ENCODE data around the gene PDE3A. TPM values are rescaled to one million over a fixed set of nuclear protein-coding genes. Genes with fewer than 3 reads are reported as not detected.

Gene PDE3A
- total RNA-seq, 1 donor: 1.3 TPM

DNA sequence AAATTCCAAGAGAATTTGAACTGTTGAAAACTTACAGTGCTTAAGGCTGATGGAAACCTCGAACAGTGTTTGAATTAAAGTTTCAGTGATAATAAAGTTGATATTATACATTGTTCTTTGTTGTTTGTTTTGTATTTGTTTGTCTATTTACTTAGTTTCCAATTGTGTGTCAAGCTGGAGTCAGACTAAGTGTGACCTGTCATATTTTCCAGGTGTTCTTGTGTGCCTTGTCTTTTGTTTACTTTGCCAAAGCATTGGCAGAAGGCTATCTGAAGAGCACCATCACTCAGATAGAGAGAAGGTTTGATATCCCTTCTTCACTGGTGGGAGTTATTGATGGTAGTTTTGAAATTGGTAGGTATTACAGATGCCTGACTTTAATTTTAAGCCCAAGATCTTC is 332.8 kb downstream of the PDE3A start:
- Histone ChIP-seq H3K4me1 (ENCODE audit: insufficient read depth, low read length) (no peaks in the 10 kb centered on the region), H3K27me3 (ENCODE audit: insufficient read depth, low read length) (no peaks in the 10 kb centered on the region), H3K4me3 (ENCODE audit: low read length) (no peak overlapping the region)

DNA sequence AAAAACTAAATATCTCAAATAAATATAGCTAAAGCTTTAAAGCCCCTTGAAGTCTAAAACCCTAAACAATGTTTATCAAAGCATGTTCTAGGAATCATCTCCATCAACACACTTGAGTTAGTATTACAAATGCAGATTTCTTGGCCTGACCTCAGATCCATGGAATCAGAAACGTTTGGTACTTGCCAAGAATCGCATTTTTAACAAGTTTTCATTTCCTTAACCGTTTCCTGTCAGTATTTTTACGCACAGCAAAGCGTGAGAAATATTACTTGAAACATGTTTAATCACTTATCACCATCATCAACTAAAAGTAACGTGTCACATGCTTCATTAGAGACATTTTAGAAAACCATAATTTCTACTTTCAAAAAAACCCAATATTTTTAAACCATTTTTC is 336.5 kb downstream of the PDE3A start:
- H3K9me3 ChIP-seq (ENCODE audit: low read depth, low read length): no peaks in the 10 kb centered on the region
- H3K4me3 ChIP-seq (ENCODE audit: low read length): no peak overlapping the region
- no peaks in the 10 kb centered on the region for H3K27me3 ChIP-seq (ENCODE audit: insufficient read depth, low read length)
- no peaks in the 10 kb centered on the region for H3K4me1 ChIP-seq (ENCODE audit: insufficient read depth, low read length)

More for the DNA sequence above, 332.8 kb downstream of the PDE3A start:
- no peaks in the 10 kb centered on the region for H3K9me3 ChIP-seq (ENCODE audit: low read depth, low read length)

DNA sequence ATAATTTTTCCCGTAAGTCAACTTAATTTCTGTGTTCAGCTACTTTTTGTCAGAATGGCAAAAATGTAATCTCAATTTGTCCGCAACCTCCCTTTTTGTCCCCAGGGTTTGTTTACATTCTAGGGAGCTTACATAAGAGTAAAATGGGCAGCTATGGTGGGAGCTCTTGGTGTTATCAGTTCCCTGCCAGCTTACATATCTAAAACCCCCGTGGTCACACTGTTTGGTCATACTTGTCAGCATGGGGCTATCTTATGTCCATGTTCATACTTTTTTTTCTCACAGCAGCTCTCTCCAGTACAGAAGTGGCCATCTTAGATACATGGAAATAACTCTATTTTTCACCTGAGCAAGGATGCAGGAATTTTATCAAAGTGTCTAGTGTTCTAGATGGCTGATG is 343.5 kb downstream of the PDE3A start:
- H3K27me3 ChIP-seq (ENCODE audit: insufficient read depth, low read length): no peaks in the 10 kb centered on the region
- no peaks in the 10 kb centered on the region for H3K4me1 ChIP-seq (ENCODE audit: insufficient read depth, low read length)
- H3K9me3 ChIP-seq (ENCODE audit: low read depth, low read length): no peaks in the 10 kb centered on the region
- no peak overlapping the region for H3K4me3 ChIP-seq (ENCODE audit: low read length)

DNA sequence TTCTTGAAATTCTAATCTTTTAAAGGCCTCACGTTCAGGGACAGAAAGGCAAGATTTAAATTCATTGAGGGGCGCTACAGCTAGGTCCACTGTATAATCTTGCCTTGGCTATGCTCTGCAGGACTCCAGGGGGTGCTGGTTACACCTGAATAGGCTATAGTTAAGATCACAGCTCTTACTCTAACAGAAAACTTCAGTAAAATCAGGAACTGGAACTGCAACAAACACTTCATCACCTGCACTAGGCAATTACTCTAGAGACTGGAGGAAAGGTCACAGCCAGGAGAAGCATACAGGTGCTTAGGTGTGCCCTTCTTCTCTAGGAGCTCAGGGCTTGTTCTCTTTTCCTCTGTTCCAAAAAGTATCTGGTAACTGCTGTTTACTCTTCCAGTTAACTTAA is 347.7 kb downstream of the PDE3A start:
- H3K27me3 ChIP-seq (ENCODE audit: insufficient read depth, low read length): no peaks in the 10 kb centered on the region
- no peak overlapping the region for H3K4me3 ChIP-seq (ENCODE audit: low read length)
- H3K4me1 ChIP-seq (ENCODE audit: insufficient read depth, low read length): no peaks in the 10 kb centered on the region
- H3K9me3 ChIP-seq (ENCODE audit: low read depth, low read length): no peaks in the 10 kb centered on the region

DNA sequence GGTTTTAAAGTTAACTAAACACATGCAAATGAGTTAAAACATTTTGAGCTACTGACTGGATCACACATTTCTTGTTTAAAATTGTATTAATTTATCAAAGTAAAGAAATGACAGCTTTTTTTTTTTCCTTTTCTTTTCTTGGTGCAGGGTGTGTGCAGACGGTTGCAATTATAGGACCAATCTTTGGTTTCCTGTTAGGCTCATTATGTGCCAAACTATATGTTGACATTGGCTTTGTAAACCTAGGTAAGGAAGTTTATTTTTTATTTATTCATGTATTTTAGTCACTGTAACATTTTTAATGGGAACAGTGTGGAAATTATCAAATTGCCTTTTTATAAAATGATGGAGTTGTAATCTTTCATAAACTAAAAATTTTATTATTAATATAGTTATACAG is 348.6 kb downstream of the PDE3A start:
- H3K4me3 ChIP-seq (ENCODE audit: low read length): no peak overlapping the region
- no peaks in the 10 kb centered on the region for H3K9me3 ChIP-seq (ENCODE audit: low read depth, low read length)
- H3K27me3 ChIP-seq (ENCODE audit: insufficient read depth, low read length): no peaks in the 10 kb centered on the region
- no peaks in the 10 kb centered on the region for H3K4me1 ChIP-seq (ENCODE audit: insufficient read depth, low read length)

DNA sequence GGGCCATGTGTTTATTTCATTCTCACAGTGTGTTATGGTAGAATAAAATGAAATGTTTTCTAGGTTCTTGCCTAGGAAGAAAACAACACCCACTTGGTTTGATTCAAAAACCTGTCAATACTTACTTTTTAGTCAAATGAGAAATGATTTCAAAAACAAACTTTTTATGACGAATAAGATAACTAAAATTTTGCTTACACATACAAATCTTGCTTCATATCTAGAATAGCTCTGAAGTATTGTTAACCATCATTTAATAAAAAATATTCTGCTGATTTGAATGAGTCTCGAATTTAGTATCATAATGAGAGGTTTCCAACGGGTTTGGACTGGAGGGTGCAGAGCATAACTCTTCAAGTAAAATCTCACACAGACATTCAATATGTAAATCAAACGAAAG is 350.0 kb downstream of the PDE3A start:
- Histone ChIP-seq H3K9me3 (ENCODE audit: low read depth, low read length) (no peaks in the 10 kb centered on the region), H3K4me3 (ENCODE audit: low read length) (no peak overlapping the region), H3K27me3 (ENCODE audit: insufficient read depth, low read length) (no peaks in the 10 kb centered on the region), H3K4me1 (ENCODE audit: insufficient read depth, low read length) (no peaks in the 10 kb centered on the region)

DNA sequence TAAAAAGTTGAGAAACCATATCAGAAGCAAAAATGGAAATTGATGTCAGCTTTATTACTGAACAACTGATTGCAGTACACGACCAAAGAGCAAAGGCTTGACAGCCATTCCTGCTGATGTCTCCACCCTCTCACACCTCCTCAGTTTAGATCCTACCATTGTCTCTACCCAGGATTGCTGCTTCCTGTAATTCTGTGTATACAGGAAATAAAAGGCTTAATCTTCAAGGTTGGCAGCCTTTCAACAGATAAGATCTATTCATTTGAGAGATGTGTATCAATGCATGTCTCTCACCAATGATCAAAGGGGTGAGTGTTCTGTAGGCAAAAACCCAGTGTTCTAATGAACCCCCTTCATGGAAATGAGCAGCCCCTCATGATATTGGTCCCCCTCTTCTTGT is 353.8 kb downstream of the PDE3A start:
- H3K27me3 ChIP-seq (ENCODE audit: insufficient read depth, low read length): no peaks in the 10 kb centered on the region
- no peaks in the 10 kb centered on the region for H3K9me3 ChIP-seq (ENCODE audit: low read depth, low read length)
- no peaks in the 10 kb centered on the region for H3K4me1 ChIP-seq (ENCODE audit: insufficient read depth, low read length)
- H3K4me3 ChIP-seq (ENCODE audit: low read length): no peak overlapping the region

DNA sequence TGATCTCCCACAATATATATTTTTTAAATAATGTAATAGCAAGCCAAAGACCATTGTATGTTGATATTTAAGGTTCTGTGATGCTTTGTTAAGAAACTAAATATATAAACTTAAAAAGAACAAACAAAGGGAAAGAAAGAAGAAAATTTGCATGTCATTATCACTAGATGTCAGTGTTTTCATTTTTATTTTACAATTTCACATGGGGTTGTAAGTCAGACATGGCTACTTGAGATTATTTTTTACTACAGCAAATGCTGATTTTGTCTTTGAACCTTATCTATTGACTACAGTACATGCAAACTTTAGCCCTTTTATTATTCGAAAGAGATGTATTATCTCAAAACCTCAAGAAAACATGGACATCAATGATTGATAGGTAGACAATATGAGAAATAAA is 362.9 kb downstream of the PDE3A start:
- no peaks in the 10 kb centered on the region for H3K27me3 ChIP-seq (ENCODE audit: insufficient read depth, low read length)
- no peak overlapping the region for H3K4me3 ChIP-seq (ENCODE audit: low read length)
- no peaks in the 10 kb centered on the region for H3K4me1 ChIP-seq (ENCODE audit: insufficient read depth, low read length)
- H3K9me3 ChIP-seq (ENCODE audit: low read depth, low read length): no peaks in the 10 kb centered on the region

All from mononuclear cell (primary cell).